Effector memory CD4-positive, alpha-beta T cell (primary cell): ENCODE measurements around the gene MREG.
"Not testable (repeated sequence)": the region's sequence is repeated elsewhere in the genome, so short reads cannot be mapped to it uniquely, and the experiment has no call there.

ENCODE experiments used
- DNase-seq, 3 donors: peaks; one replicate each; pipeline ENCODE4 v3.0.0-alpha.2; 2020
- H3K27ac ChIP-seq: 2 replicates; pipeline ENCODE4 v1.7.0; 2013; ENCODE audit warnings: mild to moderate bottlenecking, low read length, moderate library complexity; ENCODE audit not compliant: insufficient read depth, poor library complexity, severe bottlenecking
- H3K27me3 ChIP-seq: replicated peaks from 2 replicates; pipeline ENCODE4 v1.7.0; 2013; ENCODE audit warnings: mild to moderate bottlenecking, low read length; ENCODE audit not compliant: insufficient read depth, control insufficient read depth, poor library complexity, severe bottlenecking
- H3K36me3 ChIP-seq: 2 replicates; pipeline ENCODE4 v1.7.0; 2013; ENCODE audit warnings: mild to moderate bottlenecking, low read length, moderate library complexity; ENCODE audit not compliant: control insufficient read depth, insufficient read depth
- H3K4me1 ChIP-seq: 2 replicates; pipeline ENCODE4 v1.7.0; 2013; ENCODE audit warnings: low read length, mild to moderate bottlenecking; ENCODE audit not compliant: control insufficient read depth, insufficient read depth, poor library complexity, severe bottlenecking
- H3K4me3 ChIP-seq: 2 replicates; pipeline ENCODE4 v1.7.0; 2013; ENCODE audit warnings: low read length, low read depth, mild to moderate bottlenecking; ENCODE audit not compliant: insufficient read depth, poor library complexity, severe bottlenecking
- H3K9me3 ChIP-seq: 2 replicates; pipeline ENCODE4 v1.7.0; 2013; ENCODE audit warnings: mild to moderate bottlenecking, low read length, moderate library complexity; ENCODE audit not compliant: control insufficient read depth

Gene MREG

DNA sequence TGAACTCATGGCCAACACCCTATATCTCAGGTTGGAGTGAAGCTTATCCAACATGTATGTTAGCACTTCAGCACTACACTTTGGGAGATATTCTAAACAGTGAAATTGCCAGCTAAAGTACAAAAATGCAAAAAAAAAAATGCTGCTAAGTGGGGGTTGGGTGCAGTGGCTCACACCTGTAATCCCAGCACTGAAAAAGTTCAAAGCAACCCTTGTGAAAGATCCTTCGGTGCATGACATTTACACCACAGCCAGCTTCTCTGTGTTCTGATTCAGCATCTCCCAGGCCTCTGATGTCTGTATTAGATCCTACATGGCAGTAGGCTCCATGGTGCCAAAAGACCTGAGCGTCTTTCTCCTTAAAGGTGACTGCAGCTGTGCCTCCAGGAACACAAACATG is 4.1 kb downstream of the MREG start:
- H3K36me3 ChIP-seq, H3K27ac ChIP-seq, H3K27me3 ChIP-seq, H3K9me3 ChIP-seq, DNase-seq, H3K4me3 ChIP-seq: not testable (repeated sequence)
- H3K4me1 ChIP-seq: peaks cover 22% of the 10 kb centered on the region

DNA sequence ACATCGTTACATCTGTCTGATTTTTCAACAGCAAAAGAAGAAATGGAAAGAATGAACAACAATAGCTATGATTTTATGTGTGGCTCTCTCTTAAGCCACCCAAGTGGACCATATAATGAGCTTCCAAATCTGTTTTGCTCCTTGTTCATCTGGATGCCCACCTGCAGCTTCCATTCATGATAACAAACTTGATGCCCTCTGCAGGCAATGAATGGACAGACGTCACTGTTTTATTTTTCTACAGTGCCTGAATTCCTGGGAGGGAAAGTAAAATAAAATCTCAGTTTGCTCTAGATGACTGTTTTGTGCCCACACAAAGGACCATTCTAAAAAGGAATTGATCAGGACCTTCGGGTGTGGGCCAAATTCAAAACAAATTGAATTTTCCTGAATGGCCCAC is 5.0 kb downstream of the MREG start:
- Histone ChIP-seq H3K9me3 (no peaks in the 10 kb centered on the region), H3K4me1 (peaks cover 16% of the 10 kb centered on the region), H3K4me3 (no peak overlapping the region), H3K36me3 (no peaks in the 10 kb centered on the region), H3K27ac (no peak overlapping the region), H3K27me3 (no peaks in the 10 kb centered on the region)
- no peak for DNase-seq

DNA sequence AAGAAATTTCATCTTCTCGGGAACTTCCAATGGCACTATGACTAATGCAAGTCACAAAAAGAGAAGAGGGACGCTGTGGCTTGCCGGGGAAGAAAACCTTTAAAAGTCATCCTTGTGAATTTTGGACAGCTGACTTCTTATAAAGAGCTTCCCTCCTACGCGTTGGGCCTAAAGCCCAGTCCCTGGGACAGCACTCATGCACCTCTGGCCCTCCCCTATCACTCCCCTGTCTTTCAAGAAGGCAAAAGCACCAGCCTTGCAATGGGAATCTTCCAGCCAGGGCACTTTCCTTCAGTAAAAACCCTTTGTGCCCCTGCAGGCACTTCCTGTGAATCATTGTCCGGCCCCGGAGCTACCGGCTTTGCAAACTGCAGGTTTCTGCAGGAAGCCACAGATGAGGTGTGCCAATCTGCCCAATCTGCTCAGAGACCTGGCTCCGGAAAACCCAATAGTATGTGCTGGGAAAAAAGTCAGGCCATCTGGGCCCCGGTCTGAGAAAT is 7.1 kb downstream of the MREG start:
- Histone ChIP-seq H3K4me1 (peaks cover 10% of the 10 kb centered on the region), H3K27ac (no peak overlapping the region), H3K9me3 (no peaks in the 10 kb centered on the region), H3K36me3 (no peaks in the 10 kb centered on the region), H3K4me3 (no peak overlapping the region), H3K27me3 (no peaks in the 10 kb centered on the region)
- peak in 2 of 3 donors; percentile 22 to 33 for DNase-seq

DNA sequence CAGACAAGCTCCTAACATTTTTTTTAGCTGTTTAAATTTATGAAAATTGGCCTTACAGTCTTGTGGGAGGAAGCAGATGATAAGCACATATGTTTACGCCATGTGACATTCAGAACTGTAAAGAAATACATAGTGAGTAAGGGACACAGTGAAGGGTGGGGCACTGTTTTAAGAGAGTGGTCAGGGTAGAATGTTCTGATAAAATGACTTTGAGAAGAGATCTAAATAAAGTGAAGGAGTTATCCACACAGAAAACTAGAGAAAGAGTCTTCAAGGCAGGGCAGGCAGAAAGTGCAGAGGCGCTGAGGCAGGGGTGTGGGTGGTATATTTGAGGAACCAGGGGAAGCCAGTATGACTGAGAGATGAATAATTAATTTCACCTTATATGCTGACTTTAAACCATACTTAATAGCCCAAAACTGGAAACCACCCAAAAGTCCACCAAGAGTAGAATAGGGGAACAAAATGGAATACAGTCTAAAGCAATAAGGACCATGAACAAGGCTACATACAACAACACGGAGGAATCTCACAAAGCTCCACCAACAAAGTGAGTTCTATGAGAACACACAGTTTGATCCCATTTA is 8.6 kb downstream of the MREG start:
- no peaks in the 10 kb centered on the region for H3K27me3 ChIP-seq
- H3K4me3 ChIP-seq: no peak overlapping the region
- DNase-seq: no peak
- H3K9me3 ChIP-seq: no peaks in the 10 kb centered on the region
- peaks cover 10% of the 10 kb centered on the region for H3K4me1 ChIP-seq
- no peak overlapping the region for H3K27ac ChIP-seq
- no peaks in the 10 kb centered on the region for H3K36me3 ChIP-seq

DNA sequence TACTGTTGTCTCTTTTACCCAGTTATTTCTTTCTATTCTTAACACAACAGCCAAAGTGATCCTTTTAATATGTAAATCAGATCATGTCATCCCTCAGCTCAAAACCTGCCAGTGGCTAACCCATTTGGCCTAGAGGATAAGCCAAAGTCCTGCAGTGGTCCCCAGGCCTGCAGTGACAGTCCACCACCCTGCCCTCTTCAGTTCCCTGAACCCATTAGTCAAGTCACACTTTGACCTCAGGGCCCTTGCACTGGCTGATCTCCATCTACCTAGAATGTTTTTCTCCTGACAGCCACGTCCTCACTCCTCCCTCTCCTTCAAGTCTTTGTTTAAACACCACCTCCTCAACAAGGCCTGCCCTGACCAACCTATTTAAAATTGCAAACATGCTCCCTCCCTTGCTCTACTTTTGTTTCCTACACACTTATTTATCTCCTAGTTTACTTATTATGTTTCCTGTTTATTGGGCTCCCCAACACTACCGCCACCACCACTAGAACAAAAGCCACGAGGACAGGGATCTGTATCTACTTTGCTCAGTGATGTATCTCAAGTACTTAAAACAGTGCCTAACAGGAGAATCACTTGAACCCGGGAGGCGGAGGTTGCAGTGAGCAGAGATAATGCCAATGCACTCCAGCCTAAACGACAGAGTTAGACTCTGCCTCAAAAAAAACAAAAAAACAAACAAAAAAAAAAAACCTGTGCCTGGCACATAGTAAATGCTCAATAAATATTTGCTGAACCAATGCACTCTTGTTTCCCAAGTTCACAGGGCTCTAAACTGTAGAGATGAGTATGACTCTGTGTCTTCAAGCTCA is 9.3 kb downstream of the MREG start:
- no peak for DNase-seq
- no peak overlapping the region for H3K27ac ChIP-seq
- H3K4me1 ChIP-seq: peaks cover 10% of the 10 kb centered on the region
- H3K4me3 ChIP-seq: no peak overlapping the region
- no peaks in the 10 kb centered on the region for H3K9me3 ChIP-seq
- no peaks in the 10 kb centered on the region for H3K36me3 ChIP-seq
- H3K27me3 ChIP-seq: no peaks in the 10 kb centered on the region

DNA sequence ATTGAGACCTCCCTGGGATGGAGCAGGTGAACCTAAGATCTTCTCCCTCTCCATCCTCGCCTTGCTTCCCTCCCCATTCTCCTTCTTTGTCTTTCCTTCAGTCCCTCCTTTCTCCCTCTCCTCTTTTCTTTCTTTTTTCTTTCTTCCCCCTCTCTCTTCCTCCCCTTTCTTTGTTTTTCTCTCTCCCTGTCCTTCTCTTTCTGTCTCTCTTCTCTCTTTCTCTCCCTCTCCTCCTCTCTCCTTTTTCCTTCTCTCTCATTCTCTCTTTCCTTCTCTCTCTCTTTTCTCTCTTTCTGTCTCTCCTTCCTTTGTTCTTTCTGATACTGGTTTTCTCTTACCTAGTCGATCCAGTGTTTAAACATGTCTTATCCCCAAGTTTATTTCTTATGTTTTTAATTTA is 10.7 kb downstream of the MREG start:
- no peaks in the 10 kb centered on the region for H3K9me3 ChIP-seq
- no peak for DNase-seq

DNA sequence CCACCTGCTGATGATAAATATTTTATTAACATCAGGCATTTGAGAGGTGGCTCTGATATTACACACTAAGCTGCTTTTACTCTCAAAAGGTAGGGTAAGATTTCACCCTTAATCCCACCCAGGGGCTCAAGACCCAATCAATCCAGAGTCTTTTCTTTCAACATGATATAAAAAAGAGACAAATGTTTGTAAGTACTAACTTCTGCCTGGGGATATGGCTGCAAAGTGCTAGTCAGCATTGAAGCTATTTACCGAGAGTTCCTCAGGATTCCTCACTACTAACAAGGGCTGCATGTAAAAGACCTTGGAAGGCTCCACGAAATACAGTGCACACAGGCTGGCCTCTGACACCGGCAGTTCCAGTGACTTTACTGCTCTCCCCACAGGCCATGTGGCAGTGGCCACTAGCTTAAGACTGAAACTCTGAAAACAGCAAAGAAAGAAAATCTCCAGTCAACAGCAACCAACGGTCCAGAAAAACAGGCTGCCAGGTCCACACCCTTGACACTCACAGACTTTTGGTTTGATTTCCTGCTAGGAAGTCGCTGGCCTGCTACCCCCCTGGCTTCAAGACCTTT is 11.2 kb downstream of the MREG start:
- no peaks in the 10 kb centered on the region for H3K36me3 ChIP-seq
- no peak overlapping the region for H3K27ac ChIP-seq
- DNase-seq: no peak
- no peaks in the 10 kb centered on the region for H3K27me3 ChIP-seq
- H3K4me1 ChIP-seq: peaks cover 10% of the 10 kb centered on the region
- no peaks in the 10 kb centered on the region for H3K9me3 ChIP-seq
- H3K4me3 ChIP-seq: no peak overlapping the region

More for the DNA sequence above, 10.7 kb downstream of the MREG start:
- Histone ChIP-seq H3K36me3 (no peaks in the 10 kb centered on the region), H3K27me3 (no peaks in the 10 kb centered on the region), H3K27ac (no peak overlapping the region), H3K4me3 (no peak overlapping the region), H3K4me1 (peaks cover 10% of the 10 kb centered on the region)

DNA sequence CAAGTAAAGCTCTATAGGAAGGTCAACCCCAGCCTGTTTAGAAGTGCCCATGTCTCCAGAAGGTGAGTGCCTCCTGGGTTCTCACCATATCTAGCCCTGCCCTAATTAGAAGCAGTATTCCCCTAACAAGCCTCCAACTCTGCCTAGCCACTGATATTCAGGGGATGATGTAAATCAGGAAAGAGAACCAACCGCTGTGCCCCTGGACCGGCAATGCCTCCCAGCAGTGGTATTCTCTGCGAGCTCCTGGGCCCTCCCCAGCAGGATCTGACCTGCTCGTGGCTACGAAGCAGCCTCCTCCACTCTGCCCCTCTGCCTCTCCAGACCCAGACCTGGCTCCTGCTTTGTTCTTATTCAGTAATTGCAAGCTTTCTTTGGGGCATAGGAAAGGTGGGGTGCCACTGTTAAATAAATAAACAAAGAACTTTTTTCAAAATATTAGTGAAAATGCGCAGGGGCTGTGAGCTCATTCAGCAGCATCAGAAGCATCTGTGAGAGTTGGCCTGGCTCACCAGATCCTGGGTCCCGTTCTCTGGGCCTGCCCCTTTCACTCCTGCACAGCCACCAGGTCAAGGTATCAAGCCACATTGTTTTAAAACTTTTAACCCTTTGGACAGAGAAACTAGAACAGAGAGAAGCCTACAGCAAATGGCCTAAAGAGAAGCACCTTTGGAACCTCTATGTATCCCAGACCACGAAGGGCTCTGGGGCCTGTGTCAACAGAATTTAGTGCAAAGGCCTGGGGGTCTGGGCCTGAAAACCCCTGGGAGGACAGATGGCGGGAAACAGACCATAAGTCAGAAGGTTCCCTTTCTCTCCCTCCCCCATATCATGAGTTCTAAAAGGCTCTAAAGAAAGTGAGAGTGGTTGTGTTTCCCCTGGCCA is 11.9 kb downstream of the MREG start:
- H3K4me1 ChIP-seq: peaks cover 6% of the 10 kb centered on the region
- DNase-seq: no peak
- no peaks in the 10 kb centered on the region for H3K36me3 ChIP-seq
- H3K27ac ChIP-seq: no peak overlapping the region
- H3K4me3 ChIP-seq: no peak overlapping the region
- no peaks in the 10 kb centered on the region for H3K9me3 ChIP-seq
- no peaks in the 10 kb centered on the region for H3K27me3 ChIP-seq

DNA sequence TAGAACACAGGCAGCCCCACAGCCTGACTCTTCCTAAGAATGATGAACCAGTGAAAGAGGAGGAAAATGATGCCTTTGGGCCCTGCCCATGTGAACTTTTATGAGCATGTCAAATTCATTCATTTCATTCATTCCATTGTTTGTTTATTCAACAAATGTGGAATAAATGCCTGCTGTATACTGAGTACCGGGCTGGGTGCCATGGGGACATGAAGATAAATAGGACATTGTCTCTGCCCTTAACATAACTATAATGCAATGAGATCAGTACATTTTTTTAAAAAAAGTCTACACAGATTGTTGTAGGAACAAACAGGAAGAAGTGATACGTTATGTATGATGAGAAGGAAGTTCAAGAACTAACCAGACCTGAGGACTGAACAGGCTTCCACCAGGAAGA is 14.7 kb downstream of the MREG start:
- H3K27ac ChIP-seq: no peak overlapping the region
- H3K36me3 ChIP-seq: no peaks in the 10 kb centered on the region

More for the DNA sequence above, 14.7 kb downstream of the MREG start:
- no peak overlapping the region for H3K4me3 ChIP-seq
- no peaks in the 10 kb centered on the region for H3K9me3 ChIP-seq
- no peak for DNase-seq
- no peaks in the 10 kb centered on the region for H3K27me3 ChIP-seq
- no peaks in the 10 kb centered on the region for H3K4me1 ChIP-seq
